ENCODE data around the gene CLASP2. TPM values are rescaled to one million over a fixed set of nuclear protein-coding genes. Genes with fewer than 3 reads are reported as not detected.

Gene CLASP2
- total RNA-seq, 1 experiment from 2014 or later: 66.3 TPM

- CTCF ChIA-PET: no interaction called here
- TF ChIP-seq, protein P1, sequence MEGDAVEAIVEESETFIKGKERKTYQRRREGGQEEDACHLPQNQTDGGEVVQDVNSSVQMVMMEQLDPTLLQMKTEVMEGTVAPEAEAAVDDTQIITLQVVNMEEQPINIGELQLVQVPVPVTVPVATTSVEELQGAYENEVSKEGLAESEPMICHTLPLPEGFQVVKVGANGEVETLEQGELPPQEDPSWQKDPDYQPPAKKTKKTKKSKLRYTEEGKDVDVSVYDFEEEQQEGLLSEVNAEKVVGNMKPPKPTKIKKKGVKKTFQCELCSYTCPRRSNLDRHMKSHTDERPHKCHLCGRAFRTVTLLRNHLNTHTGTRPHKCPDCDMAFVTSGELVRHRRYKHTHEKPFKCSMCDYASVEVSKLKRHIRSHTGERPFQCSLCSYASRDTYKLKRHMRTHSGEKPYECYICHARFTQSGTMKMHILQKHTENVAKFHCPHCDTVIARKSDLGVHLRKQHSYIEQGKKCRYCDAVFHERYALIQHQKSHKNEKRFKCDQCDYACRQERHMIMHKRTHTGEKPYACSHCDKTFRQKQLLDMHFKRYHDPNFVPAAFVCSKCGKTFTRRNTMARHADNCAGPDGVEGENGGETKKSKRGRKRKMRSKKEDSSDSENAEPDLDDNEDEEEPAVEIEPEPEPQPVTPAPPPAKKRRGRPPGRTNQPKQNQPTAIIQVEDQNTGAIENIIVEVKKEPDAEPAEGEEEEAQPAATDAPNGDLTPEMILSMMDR (IDR thresholded peaks at IDR 0.05; ENCODE audit: insufficient read depth in 1 of 2, low read depth in 1 of 2, low read length in 1 of 2, severe bottlenecking in 1 of 2, unreplicated experiment in 1 of 2): no peak
- no peaks in the 10 kb centered on the region for H3K9me3 Mint-ChIP-seq (ENCODE audit: unreplicated experiment)
- H3K36me3 Mint-ChIP-seq (ENCODE audit: insufficient read depth, unreplicated experiment): peaks cover 23% of the 10 kb centered on the region
- BruUV-seq (replicated peaks): no TSS peak
- no peak overlapping the region for H3K27ac Mint-ChIP-seq (ENCODE audit: unreplicated experiment)
- DNase-seq: no peak
- H3K27me3 Mint-ChIP-seq (ENCODE audit: insufficient read depth, unreplicated experiment): no peaks in the 10 kb centered on the region
- H3K4me1 Mint-ChIP-seq (ENCODE audit: low read depth, unreplicated experiment): no peaks in the 10 kb centered on the region
- no peak overlapping the region for H3K4me3 ChIP-seq (ENCODE audit: low read depth, low read length)
- H3K27me3 ChIP-seq (replicated peaks; ENCODE audit: control insufficient read depth, insufficient read depth, low read length): no peaks in the 10 kb centered on the region
- no peaks in the 10 kb centered on the region for H3K4me1 ChIP-seq
- no peaks in the 10 kb centered on the region for H3K9me3 ChIP-seq
- intact Hi-C loops (cut with micrococcal nuclease; ENCODE audit: unreplicated experiment): no loop called here
- no peak overlapping the region for H3K4me3 Mint-ChIP-seq (ENCODE audit: unreplicated experiment)
- POLR2A ChIA-PET: no interaction called here
- no peaks in the 10 kb centered on the region for H3K36me3 ChIP-seq (ENCODE audit: control insufficient read depth, insufficient read depth, low read length)
Measured at GRCh38 chr3:33665294-33665693, 52.8 kb downstream of the CLASP2 start.

DNA sequence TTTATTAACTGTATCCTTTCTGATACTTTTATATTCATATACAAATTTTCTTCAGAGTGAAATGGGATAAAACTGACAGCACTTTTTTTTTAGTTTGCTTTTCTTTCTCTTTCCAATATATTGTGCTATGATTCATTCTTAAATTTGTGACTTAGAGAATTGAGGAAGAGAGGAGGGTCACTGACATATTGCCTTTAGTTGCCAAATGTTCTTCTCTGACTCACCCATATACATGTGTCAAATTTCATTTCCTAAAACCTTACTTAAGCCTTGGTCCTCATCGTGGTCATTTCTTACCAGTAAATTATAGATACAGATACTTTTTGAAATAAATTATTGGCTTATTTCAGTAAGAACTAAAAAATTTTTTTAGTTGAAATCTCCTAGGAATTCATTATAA is 53.9 kb downstream of the CLASP2 start:
- ChIA-PET CTCF (no interaction called here), POLR2A (no interaction called here)
- intact Hi-C loops (cut with micrococcal nuclease; ENCODE audit: unreplicated experiment): no loop called here
- H3K27me3 ChIP-seq (replicated peaks; ENCODE audit: control insufficient read depth, insufficient read depth, low read length): no peaks in the 10 kb centered on the region
- H3K36me3 ChIP-seq (ENCODE audit: control insufficient read depth, insufficient read depth, low read length): no peaks in the 10 kb centered on the region
- Mint-ChIP-seq H3K4me3 (ENCODE audit: unreplicated experiment) (no peak overlapping the region), H3K27ac (ENCODE audit: unreplicated experiment) (no peak overlapping the region), H3K4me1 (ENCODE audit: low read depth, unreplicated experiment) (no peaks in the 10 kb centered on the region), H3K9me3 (ENCODE audit: unreplicated experiment) (no peaks in the 10 kb centered on the region), H3K27me3 (ENCODE audit: insufficient read depth, unreplicated experiment) (no peaks in the 10 kb centered on the region), H3K36me3 (ENCODE audit: insufficient read depth, unreplicated experiment) (peaks cover 23% of the 10 kb centered on the region)
- no peak for DNase-seq
- H3K4me1 ChIP-seq: no peaks in the 10 kb centered on the region; the same call in 1 of the 2 replicates
- no peak overlapping the region for H3K4me3 ChIP-seq (ENCODE audit: low read depth, low read length)
- BruUV-seq (replicated peaks): no TSS peak
- TF ChIP-seq, protein P1 (IDR thresholded peaks at IDR 0.05; ENCODE audit: insufficient read depth in 1 of 2, low read depth in 1 of 2, low read length in 1 of 2, severe bottlenecking in 1 of 2, unreplicated experiment in 1 of 2): no peak
- H3K9me3 ChIP-seq: no peaks in the 10 kb centered on the region

DNA sequence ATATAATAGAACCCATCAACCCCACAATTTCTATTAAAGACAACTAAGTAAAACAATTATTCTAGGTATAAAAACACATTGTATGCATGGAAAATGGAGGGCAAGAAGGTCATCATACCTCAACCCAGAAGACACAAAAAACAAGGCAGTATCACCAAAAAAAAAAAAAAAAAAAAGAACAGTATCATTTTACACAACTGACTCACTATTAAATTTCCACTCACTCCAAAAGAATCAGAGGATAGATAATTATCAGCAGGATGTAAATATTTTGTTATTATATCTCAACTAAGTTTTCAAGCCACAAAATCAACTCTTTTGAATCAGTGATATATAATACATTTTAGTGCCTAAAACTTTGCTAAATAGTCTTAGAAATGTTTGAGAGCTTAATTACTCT is 55.0 kb downstream of the CLASP2 start:
- ChIA-PET POLR2A (no interaction called here), CTCF (no interaction called here)
- Mint-ChIP-seq H3K4me1 (ENCODE audit: low read depth, unreplicated experiment) (no peaks in the 10 kb centered on the region), H3K4me3 (ENCODE audit: unreplicated experiment) (no peak overlapping the region), H3K27ac (ENCODE audit: unreplicated experiment) (no peak overlapping the region), H3K27me3 (ENCODE audit: insufficient read depth, unreplicated experiment) (no peaks in the 10 kb centered on the region), H3K36me3 (ENCODE audit: insufficient read depth, unreplicated experiment) (peaks cover 18% of the 10 kb centered on the region), H3K9me3 (ENCODE audit: unreplicated experiment) (no peaks in the 10 kb centered on the region)
- H3K4me1 ChIP-seq: no peaks in the 10 kb centered on the region; the same call in 1 of the 2 replicates
- H3K27me3 ChIP-seq (replicated peaks; ENCODE audit: control insufficient read depth, insufficient read depth, low read length): no peaks in the 10 kb centered on the region
- no TSS peak for BruUV-seq (replicated peaks)
- no peak overlapping the region for H3K4me3 ChIP-seq (ENCODE audit: low read depth, low read length)
- TF ChIP-seq, protein P1 (IDR thresholded peaks at IDR 0.05; ENCODE audit: insufficient read depth in 1 of 2, low read depth in 1 of 2, low read length in 1 of 2, severe bottlenecking in 1 of 2, unreplicated experiment in 1 of 2): no peak
- no peaks in the 10 kb centered on the region for H3K9me3 ChIP-seq
- no peak for DNase-seq
- no peaks in the 10 kb centered on the region for H3K36me3 ChIP-seq (ENCODE audit: control insufficient read depth, insufficient read depth, low read length)
- intact Hi-C loops (cut with micrococcal nuclease; ENCODE audit: unreplicated experiment): no loop called here

Data from Caco-2 (cell line).